ENCODE data around the gene WDR31. TPM values are rescaled to one million over a fixed set of nuclear protein-coding genes. Genes with fewer than 3 reads are reported as not detected.

WDR31 gene
- total RNA-seq, 1 donor from 2014 or later, result 1.6 TPM

GRCh38 chr9:113350937-113351336 lies 10.9 kb upstream of the WDR31 start:
- no peaks in the 10 kb centered on the region for H3K4me1 ChIP-seq (ENCODE audit: insufficient read depth, low read length)
- Mint-ChIP-seq H3K9me3 (ENCODE audit: unreplicated experiment) (no peaks in the 10 kb centered on the region), H3K4me3 (ENCODE audit: unreplicated experiment) (no peak overlapping the region), H3K27me3 (ENCODE audit: low read depth, unreplicated experiment) (peaks cover 54% of the 10 kb centered on the region), H3K4me1 (ENCODE audit: low read depth, unreplicated experiment) (no peaks in the 10 kb centered on the region), H3K36me3 (ENCODE audit: low read depth, unreplicated experiment) (no peaks in the 10 kb centered on the region), H3K27ac (ENCODE audit: unreplicated experiment) (no peak overlapping the region)
- no peaks in the 10 kb centered on the region for H3K79me2 ChIP-seq (ENCODE audit: insufficient read depth, low read length)
- H3K36me3 ChIP-seq (ENCODE audit: insufficient read depth, low read length), result no peaks in the 10 kb centered on the region
- no peak overlapping the region for H2AFZ ChIP-seq (ENCODE audit: low read depth, low read length)
- H3K9me3 ChIP-seq (ENCODE audit: insufficient read depth, low read depth, low read length), result no peaks in the 10 kb centered on the region
- H3K9ac ChIP-seq (ENCODE audit: low read length), result no peak overlapping the region
- DNase-seq (ENCODE audit: low read depth) (no peak), FAIRE-seq (no peak)
- no peak for TF ChIP-seq EZH2 (IDR thresholded peaks at IDR 0.05; ENCODE audit: insufficient read depth, low read length)
- TF ChIP-seq, protein P1, sequence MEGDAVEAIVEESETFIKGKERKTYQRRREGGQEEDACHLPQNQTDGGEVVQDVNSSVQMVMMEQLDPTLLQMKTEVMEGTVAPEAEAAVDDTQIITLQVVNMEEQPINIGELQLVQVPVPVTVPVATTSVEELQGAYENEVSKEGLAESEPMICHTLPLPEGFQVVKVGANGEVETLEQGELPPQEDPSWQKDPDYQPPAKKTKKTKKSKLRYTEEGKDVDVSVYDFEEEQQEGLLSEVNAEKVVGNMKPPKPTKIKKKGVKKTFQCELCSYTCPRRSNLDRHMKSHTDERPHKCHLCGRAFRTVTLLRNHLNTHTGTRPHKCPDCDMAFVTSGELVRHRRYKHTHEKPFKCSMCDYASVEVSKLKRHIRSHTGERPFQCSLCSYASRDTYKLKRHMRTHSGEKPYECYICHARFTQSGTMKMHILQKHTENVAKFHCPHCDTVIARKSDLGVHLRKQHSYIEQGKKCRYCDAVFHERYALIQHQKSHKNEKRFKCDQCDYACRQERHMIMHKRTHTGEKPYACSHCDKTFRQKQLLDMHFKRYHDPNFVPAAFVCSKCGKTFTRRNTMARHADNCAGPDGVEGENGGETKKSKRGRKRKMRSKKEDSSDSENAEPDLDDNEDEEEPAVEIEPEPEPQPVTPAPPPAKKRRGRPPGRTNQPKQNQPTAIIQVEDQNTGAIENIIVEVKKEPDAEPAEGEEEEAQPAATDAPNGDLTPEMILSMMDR (IDR thresholded peaks at IDR 0.05; ENCODE audit: insufficient read depth, low read depth, low read length), result no peak
- H4K20me1 ChIP-seq (ENCODE audit: insufficient read depth, low read length), result no peaks in the 10 kb centered on the region
- H3K27me3 ChIP-seq (ENCODE audit: insufficient read depth, low read length), result peaks cover 61% of the 10 kb centered on the region
- no peak overlapping the region for H3K27ac ChIP-seq (ENCODE audit: low read depth, low read length)
- no peak overlapping the region for H3K4me2 ChIP-seq (ENCODE audit: low read length)
- no peak overlapping the region for H3K4me3 ChIP-seq (ENCODE audit: insufficient read depth, low read depth, low read length)

- no peaks in the 10 kb centered on the region for H3K4me1 Mint-ChIP-seq (ENCODE audit: low read depth, unreplicated experiment)
- TF ChIP-seq, protein P1 (IDR thresholded peaks at IDR 0.05; ENCODE audit: insufficient read depth, low read depth, low read length), result no peak
- peak; percentile 43 for TF ChIP-seq EZH2 (IDR thresholded peaks at IDR 0.05; ENCODE audit: insufficient read depth, low read length)
Observed at GRCh38 chr9:113350107-113350661, 10.1 kb upstream of the WDR31 start.

DNA sequence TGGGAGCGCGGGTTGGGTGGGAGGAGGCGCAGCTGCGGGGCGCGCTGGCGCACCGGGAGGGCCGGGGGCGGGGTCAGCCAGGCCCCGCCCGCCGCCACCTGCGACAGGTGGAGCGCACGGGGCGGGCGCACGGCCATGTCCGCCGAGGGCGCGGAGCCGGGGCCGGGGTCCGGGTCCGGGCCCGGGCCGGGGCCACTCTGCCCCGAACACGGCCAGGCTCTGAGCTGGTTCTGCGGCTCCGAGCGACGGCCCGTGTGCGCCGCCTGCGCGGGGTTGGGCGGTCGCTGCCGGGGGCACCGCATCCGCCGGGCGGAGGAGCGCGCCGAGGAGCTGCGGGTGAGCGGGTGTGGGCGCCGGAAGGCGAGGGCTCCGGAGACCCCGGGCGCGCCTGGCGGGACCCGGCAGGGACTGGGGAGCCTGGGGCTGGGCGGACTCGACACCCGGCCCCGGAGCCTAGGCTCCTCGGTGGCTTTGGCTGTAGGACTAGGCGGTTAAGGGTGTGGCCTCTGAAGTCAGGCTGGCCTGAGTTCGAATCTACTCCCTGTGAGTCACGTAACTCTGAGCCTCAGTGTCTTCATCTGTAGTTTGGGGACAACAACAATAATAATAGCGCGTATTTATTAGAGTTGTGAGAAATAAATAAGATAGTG lies 9.5 kb upstream of the WDR31 start, which contains the start of gene BSPRY:
TSS of gene BSPRY (plus strand) at position 97 of the 650 bp plus-strand sequence. CDS start at position 136, 39 bp downstream.
- no peak within 1 kb of the TSS for H3K27ac ChIP-seq (ENCODE audit: low read depth, low read length)
- TF ChIP-seq EZH2 (IDR thresholded peaks at IDR 0.05; ENCODE audit: insufficient read depth, low read length), result peak; percentile 85
- TF ChIP-seq, protein P1 (IDR thresholded peaks at IDR 0.05; ENCODE audit: insufficient read depth, low read depth, low read length), result no peak
- peak within 1 kb of the TSS; percentile 33 for H3K4me3 ChIP-seq (ENCODE audit: insufficient read depth, low read depth, low read length)
- no peaks in the 10 kb centered on the region for H3K4me1 ChIP-seq (ENCODE audit: insufficient read depth, low read length)
- no peak for FAIRE-seq
- H4K20me1 ChIP-seq (ENCODE audit: insufficient read depth, low read length), result no peaks in the 10 kb centered on the region
- Mint-ChIP-seq H3K36me3 (ENCODE audit: low read depth, unreplicated experiment) (no peaks in the 10 kb centered on the region), H3K27ac (ENCODE audit: unreplicated experiment) (no peak within 1 kb of the TSS), H3K27me3 (ENCODE audit: low read depth, unreplicated experiment) (peaks cover 50% of the 10 kb centered on the region), H3K4me1 (ENCODE audit: low read depth, unreplicated experiment) (no peaks in the 10 kb centered on the region), H3K4me3 (ENCODE audit: unreplicated experiment) (peak within 1 kb of the TSS; percentile 64), H3K9me3 (ENCODE audit: unreplicated experiment) (no peaks in the 10 kb centered on the region)
- H3K9ac ChIP-seq (ENCODE audit: low read length), result no peak within 1 kb of the TSS
- H2AFZ ChIP-seq (ENCODE audit: low read depth, low read length), result peak within 1 kb of the TSS; percentile 34
- H3K4me2 ChIP-seq (ENCODE audit: low read length), result peak within 1 kb of the TSS; percentile 76
- H3K27me3 ChIP-seq (ENCODE audit: insufficient read depth, low read length), result peaks cover 58% of the 10 kb centered on the region
- no peaks in the 10 kb centered on the region for H3K36me3 ChIP-seq (ENCODE audit: insufficient read depth, low read length)
- no peaks in the 10 kb centered on the region for H3K79me2 ChIP-seq (ENCODE audit: insufficient read depth, low read length)
- no peaks in the 10 kb centered on the region for H3K9me3 ChIP-seq (ENCODE audit: insufficient read depth, low read depth, low read length)
- DNase-seq (ENCODE audit: low read depth), result no peak

More at GRCh38 chr9:113350107-113350661, 10.1 kb upstream of the WDR31 start:
- Histone ChIP-seq H2AFZ (ENCODE audit: low read depth, low read length) (no peak overlapping the region), H3K9ac (ENCODE audit: low read length) (no peak overlapping the region), H3K4me3 (ENCODE audit: insufficient read depth, low read depth, low read length) (no peak overlapping the region), H4K20me1 (ENCODE audit: insufficient read depth, low read length) (no peaks in the 10 kb centered on the region), H3K4me2 (ENCODE audit: low read length) (peak overlapping the region; percentile 76), H3K27ac (ENCODE audit: low read depth, low read length) (no peak overlapping the region), H3K79me2 (ENCODE audit: insufficient read depth, low read length) (no peaks in the 10 kb centered on the region), H3K27me3 (ENCODE audit: insufficient read depth, low read length) (peaks cover 59% of the 10 kb centered on the region), H3K36me3 (ENCODE audit: insufficient read depth, low read length) (no peaks in the 10 kb centered on the region), H3K9me3 (ENCODE audit: insufficient read depth, low read depth, low read length) (no peaks in the 10 kb centered on the region), H3K4me1 (ENCODE audit: insufficient read depth, low read length) (no peaks in the 10 kb centered on the region)
- FAIRE-seq (no peak), DNase-seq (ENCODE audit: low read depth) (no peak)
- Mint-ChIP-seq H3K36me3 (ENCODE audit: low read depth, unreplicated experiment) (no peaks in the 10 kb centered on the region), H3K9me3 (ENCODE audit: unreplicated experiment) (no peaks in the 10 kb centered on the region), H3K27ac (ENCODE audit: unreplicated experiment) (no peak overlapping the region), H3K27me3 (ENCODE audit: low read depth, unreplicated experiment) (peaks cover 54% of the 10 kb centered on the region), H3K4me3 (ENCODE audit: unreplicated experiment) (peak overlapping the region; percentile 64)

Data from astrocyte (in vitro differentiated cells and primary cell).